Activated naive CD4-positive, alpha-beta T cell (primary cell): Measurements from ENCODE around the gene SYNJ2.

Experiments
- DNase-seq, 4 experiments: peaks; one replicate each; lab custom pipeline; 2025; lab: John Stamatoyannopoulos, UW

Gene SYNJ2

GRCh38 chr6:158081657-158081935 lies 99.9 kb downstream of the SYNJ2 start:
- no peak for DNase-seq

- no peak for DNase-seq
Measured at GRCh38 chr6:158083455-158084325, 102.0 kb downstream of the SYNJ2 start.

GRCh38 chr6:158085261-158086053 lies 103.8 kb downstream of the SYNJ2 start:
- DNase-seq, result no peak

- no peak for DNase-seq
Measured at GRCh38 chr6:158086054-158086503, 104.4 kb downstream of the SYNJ2 start.

- no peak for DNase-seq
Measured at GRCh38 chr6:158086504-158087223, 105.0 kb downstream of the SYNJ2 start.

GRCh38 chr6:158087224-158087867 lies 105.7 kb downstream of the SYNJ2 start:
- DNase-seq, result no peak

GRCh38 chr6:158092806-158093205 lies 111.1 kb downstream of the SYNJ2 start:
- no peak for DNase-seq

- no peak for DNase-seq
Measured at GRCh38 chr6:158095031-158095430, 113.4 kb downstream of the SYNJ2 start.

GRCh38 chr6:158095671-158096070 lies 114.0 kb downstream of the SYNJ2 start:
- no peak for DNase-seq

GRCh38 chr6:158103228-158103627 lies 121.6 kb downstream of the SYNJ2 start:
- no peak for DNase-seq

- DNase-seq, result no peak
Measured at GRCh38 chr6:158104696-158105095, 123.0 kb downstream of the SYNJ2 start.

GRCh38 chr6:158109748-158110147 lies 128.1 kb downstream of the SYNJ2 start:
- DNase-seq, result no peak

- no peak for DNase-seq
Measured at GRCh38 chr6:158110986-158111385, 129.3 kb downstream of the SYNJ2 start.

GRCh38 chr6:158111987-158112386 lies 130.3 kb downstream of the SYNJ2 start:
- DNase-seq, result no peak

- no peak for DNase-seq
Measured at GRCh38 chr6:158113802-158114201, 132.1 kb downstream of the SYNJ2 start.

GRCh38 chr6:158115102-158115501 lies 133.4 kb downstream of the SYNJ2 start:
- no peak for DNase-seq

- no peak for DNase-seq
Measured at GRCh38 chr6:158115508-158115907, 133.8 kb downstream of the SYNJ2 start.

- DNase-seq, result no peak
Measured at GRCh38 chr6:158118886-158119285, 137.2 kb downstream of the SYNJ2 start.

GRCh38 chr6:158121335-158121734 lies 139.7 kb downstream of the SYNJ2 start:
- DNase-seq, result no peak

GRCh38 chr6:158122048-158122447 lies 140.4 kb downstream of the SYNJ2 start:
- DNase-seq, result no peak

GRCh38 chr6:158124288-158124687 lies 142.6 kb downstream of the SYNJ2 start:
- no peak for DNase-seq

- no peak for DNase-seq
Measured at GRCh38 chr6:158125271-158125670, 143.6 kb downstream of the SYNJ2 start.
